ENCODE results near the gene AGPAT2. TPM values are rescaled to one million over a fixed set of nuclear protein-coding genes. Genes with fewer than 3 reads are reported as not detected.

Gene AGPAT2
- total RNA-seq, 1 experiment from 2014 or later = 30.4 TPM

DNA sequence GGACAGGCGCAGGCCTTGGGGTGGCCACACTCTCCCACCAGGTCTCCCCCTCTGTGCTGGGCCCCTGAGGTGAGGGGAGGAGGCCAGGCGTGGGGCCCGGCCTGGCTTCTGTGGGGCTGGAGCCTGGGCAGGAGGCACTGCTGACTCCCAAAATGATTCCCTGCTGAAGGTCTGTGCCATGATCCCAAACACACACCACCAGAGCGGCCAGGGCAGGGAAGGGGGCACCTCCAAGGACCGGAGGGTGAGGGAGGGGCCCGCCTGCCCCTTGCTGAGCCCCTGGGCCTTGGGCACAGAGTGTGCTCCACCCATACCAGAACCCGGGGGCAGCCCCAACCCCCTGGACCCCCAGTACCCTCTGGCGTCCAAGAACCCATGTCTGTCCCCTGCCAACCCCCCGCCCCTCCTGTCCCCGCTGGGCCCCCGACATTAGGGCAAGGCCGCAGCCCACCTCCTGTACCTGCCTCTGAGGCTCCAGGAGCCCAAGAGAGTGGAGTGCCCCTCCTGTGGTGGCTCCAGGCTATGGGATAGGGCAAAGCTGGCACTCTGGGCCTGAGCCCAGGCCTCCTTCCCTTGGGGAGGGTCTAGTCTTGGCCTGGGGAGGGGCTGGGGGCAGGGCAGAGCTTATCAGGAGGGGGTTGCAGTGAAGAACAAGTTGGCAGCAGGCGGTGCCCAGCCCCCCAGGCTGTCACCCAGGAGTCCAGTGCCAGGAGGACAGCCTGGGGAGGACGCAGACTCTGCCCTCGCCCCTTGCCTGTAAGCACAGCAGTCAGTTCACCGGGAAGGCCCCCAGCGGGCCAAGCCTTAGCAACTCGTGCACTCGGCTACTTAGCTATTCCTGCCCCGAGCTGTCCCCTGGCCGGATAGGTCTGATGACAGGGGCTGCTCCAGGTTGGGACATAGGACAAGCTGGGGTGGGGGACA lies 27.1 kb downstream of the AGPAT2 start:
- TF ChIP-seq, protein P1, sequence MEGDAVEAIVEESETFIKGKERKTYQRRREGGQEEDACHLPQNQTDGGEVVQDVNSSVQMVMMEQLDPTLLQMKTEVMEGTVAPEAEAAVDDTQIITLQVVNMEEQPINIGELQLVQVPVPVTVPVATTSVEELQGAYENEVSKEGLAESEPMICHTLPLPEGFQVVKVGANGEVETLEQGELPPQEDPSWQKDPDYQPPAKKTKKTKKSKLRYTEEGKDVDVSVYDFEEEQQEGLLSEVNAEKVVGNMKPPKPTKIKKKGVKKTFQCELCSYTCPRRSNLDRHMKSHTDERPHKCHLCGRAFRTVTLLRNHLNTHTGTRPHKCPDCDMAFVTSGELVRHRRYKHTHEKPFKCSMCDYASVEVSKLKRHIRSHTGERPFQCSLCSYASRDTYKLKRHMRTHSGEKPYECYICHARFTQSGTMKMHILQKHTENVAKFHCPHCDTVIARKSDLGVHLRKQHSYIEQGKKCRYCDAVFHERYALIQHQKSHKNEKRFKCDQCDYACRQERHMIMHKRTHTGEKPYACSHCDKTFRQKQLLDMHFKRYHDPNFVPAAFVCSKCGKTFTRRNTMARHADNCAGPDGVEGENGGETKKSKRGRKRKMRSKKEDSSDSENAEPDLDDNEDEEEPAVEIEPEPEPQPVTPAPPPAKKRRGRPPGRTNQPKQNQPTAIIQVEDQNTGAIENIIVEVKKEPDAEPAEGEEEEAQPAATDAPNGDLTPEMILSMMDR (IDR thresholded peaks at IDR 0.05; ENCODE audit: unreplicated experiment) = no peak
- Mint-ChIP-seq H3K4me3 (ENCODE audit: unreplicated experiment) (no peak overlapping the region), H3K36me3 (ENCODE audit: insufficient read depth, unreplicated experiment) (no peaks in the 10 kb centered on the region), H3K27me3 (ENCODE audit: insufficient read depth, unreplicated experiment) (peaks cover 20% of the 10 kb centered on the region), H3K4me1 (ENCODE audit: insufficient read depth, unreplicated experiment) (no peaks in the 10 kb centered on the region), H3K27ac (ENCODE audit: low read depth, unreplicated experiment) (no peak overlapping the region), H3K9me3 (ENCODE audit: unreplicated experiment) (no peaks in the 10 kb centered on the region)
- CTCF ChIA-PET = interaction anchor here (1.3 kb wide), 1 partner anchor 13 kb away, joined by 3 read pairs; no protein-coding TSS in a partner anchor
- intact Hi-C loops (cut with micrococcal nuclease) = no loop called here
- POLR2A ChIA-PET = no interaction called here
- no peak for DNase-seq (ENCODE audit: unreplicated experiment)
- BruUV-seq (replicated peaks) = no TSS peak

DNA sequence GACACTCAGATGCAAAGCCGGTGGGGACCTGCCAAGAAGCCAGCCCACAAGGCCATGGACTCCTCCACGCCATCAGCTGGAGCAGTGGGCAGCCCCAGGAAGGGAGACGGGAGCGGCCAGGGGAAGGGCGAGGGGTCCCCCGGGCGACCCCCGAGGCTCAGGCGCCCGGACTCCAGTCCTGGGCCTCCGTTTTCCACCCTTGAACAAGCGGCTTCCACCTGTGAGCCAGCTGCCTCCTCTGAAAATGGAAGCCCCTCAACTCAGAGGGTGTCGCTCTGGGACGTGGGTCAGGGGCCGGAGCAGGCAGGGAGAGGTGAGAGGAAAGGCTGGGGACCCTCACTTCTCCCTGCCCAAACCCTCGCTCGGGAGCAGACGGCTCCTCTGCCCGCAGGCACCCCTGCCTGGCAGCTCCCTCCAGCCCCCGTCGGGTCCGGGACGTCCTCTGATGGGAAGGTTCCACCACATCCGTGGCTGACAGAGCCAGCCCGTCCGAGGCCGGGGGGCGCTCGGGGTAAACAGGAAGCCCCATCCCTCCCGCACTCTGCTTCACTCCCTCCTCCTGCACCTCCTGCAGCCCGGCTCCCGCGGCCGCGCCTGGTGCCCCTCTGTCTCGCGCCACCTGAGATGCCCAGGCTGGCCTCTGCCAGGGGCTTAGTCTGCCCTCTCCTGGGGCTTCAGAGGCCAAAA lies 28.3 kb downstream of the AGPAT2 start:
- H3K9me3 Mint-ChIP-seq (ENCODE audit: unreplicated experiment) = no peaks in the 10 kb centered on the region
- ChIA-PET POLR2A (no interaction called here), CTCF (interaction anchor here (0.7 kb wide), 1 partner anchor 113 kb away, joined by 4 read pairs; no protein-coding TSS in a partner anchor)
- H3K4me1 Mint-ChIP-seq (ENCODE audit: insufficient read depth, unreplicated experiment) = no peaks in the 10 kb centered on the region
- intact Hi-C loops (cut with micrococcal nuclease) = no loop called here
- no peak overlapping the region for H3K4me3 Mint-ChIP-seq (ENCODE audit: unreplicated experiment)
- no peak for DNase-seq (ENCODE audit: unreplicated experiment)
- peaks cover 20% of the 10 kb centered on the region for H3K27me3 Mint-ChIP-seq (ENCODE audit: insufficient read depth, unreplicated experiment)
- TF ChIP-seq, protein P1 (IDR thresholded peaks at IDR 0.05; ENCODE audit: unreplicated experiment) = no peak
- H3K27ac Mint-ChIP-seq (ENCODE audit: low read depth, unreplicated experiment) = no peak overlapping the region
- no TSS peak for BruUV-seq (replicated peaks)
- no peaks in the 10 kb centered on the region for H3K36me3 Mint-ChIP-seq (ENCODE audit: insufficient read depth, unreplicated experiment)

DNA sequence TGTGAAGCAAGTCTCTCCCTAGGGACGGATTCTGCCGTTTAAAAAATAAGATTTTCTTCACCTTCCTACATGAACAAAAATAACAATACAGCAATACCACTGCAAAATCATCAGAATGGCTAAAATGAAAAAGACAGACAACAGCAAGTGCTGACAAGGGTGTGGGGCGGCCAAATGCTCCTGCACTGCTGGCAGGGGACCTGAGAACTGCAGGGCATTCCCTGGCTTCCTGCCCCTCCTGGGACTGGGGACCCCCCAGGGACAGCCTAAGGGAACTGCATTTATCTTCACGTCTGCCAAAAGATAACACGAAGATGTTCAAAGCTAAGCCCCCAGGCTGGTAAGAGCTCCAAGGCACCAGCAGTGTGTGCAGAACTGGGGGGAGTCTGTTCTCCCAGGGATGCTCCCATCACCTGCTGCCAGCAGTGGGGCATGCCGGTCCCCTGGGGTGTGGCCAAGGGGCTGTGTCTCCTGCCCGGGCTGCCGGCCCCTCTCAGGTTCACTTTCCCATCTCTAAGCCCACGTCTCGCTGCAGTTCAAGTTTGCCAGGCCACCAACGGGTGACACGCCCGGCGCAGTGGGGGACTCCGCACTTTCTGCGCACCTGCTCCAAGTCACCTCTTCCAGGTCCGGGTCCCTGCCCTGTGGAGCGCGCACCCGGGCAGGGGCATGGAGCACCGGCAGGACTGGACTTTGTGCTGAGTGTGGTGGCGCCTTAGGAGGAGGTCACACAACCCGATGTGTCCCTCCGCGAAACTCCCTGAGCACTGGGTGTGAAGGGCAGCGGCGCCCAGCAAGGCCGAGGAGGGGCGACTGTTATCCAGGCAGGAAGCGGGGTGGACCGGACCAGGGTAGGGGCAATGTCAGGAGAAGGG lies 29.0 kb downstream of the AGPAT2 start:
- DNase-seq (ENCODE audit: unreplicated experiment) = no peak
- BruUV-seq (replicated peaks) = no TSS peak
- H3K4me1 Mint-ChIP-seq (ENCODE audit: insufficient read depth, unreplicated experiment) = no peaks in the 10 kb centered on the region
- TF ChIP-seq, protein P1 (IDR thresholded peaks at IDR 0.05; ENCODE audit: unreplicated experiment) = no peak
- H3K27ac Mint-ChIP-seq (ENCODE audit: low read depth, unreplicated experiment) = no peak overlapping the region
- intact Hi-C loops (cut with micrococcal nuclease) = no loop called here
- no peaks in the 10 kb centered on the region for H3K36me3 Mint-ChIP-seq (ENCODE audit: insufficient read depth, unreplicated experiment)
- peaks cover 20% of the 10 kb centered on the region for H3K27me3 Mint-ChIP-seq (ENCODE audit: insufficient read depth, unreplicated experiment)
- ChIA-PET CTCF (interaction anchor here (1.1 kb wide), 1 partner anchor 93 kb away, joined by 4 read pairs; no protein-coding TSS in a partner anchor), POLR2A (no interaction called here)
- no peaks in the 10 kb centered on the region for H3K9me3 Mint-ChIP-seq (ENCODE audit: unreplicated experiment)
- H3K4me3 Mint-ChIP-seq (ENCODE audit: unreplicated experiment) = no peak overlapping the region

Measured in MCF 10A (cell line).